ENCODE measurements around the gene HCK. TPM values are rescaled to one million over a fixed set of nuclear protein-coding genes. Genes with fewer than 3 reads are reported as not detected.

The HCK gene
- total and polyA plus RNA-seq, 2 donors (not counting 1 experiment from before 2014, with no cell fraction given), result not detected

GRCh38 chr20:32127347-32127746 lies 75.3 kb downstream of the HCK start:
- Histone ChIP-seq H3K27ac (ENCODE audit: insufficient read depth, low read length) (no peak overlapping the region), H2AFZ (ENCODE audit: low read length) (no peak overlapping the region), H3K27me3 (ENCODE audit: control insufficient read depth, insufficient read depth, low read length) (no peaks in the 10 kb centered on the region), H3K36me3 (ENCODE audit: control insufficient read depth, insufficient read depth, low read length) (no peaks in the 10 kb centered on the region), H3K9me3 (ENCODE audit: control insufficient read depth, insufficient read depth, low read depth, low read length) (no peaks in the 10 kb centered on the region), H3K4me1 (ENCODE audit: control insufficient read depth, extremely low read depth, insufficient read depth, low read length) (no peaks in the 10 kb centered on the region), H4K20me1 (ENCODE audit: control insufficient read depth, extremely low read depth, insufficient read depth, low read length) (no peaks in the 10 kb centered on the region), H3K4me2 (ENCODE audit: extremely low read depth, insufficient read depth, low read length) (no peak overlapping the region), H3K79me2 (ENCODE audit: control insufficient read depth, insufficient read depth, low read length) (peaks cover 29% of the 10 kb centered on the region), H3K9ac (ENCODE audit: insufficient read depth, low read length) (no peak overlapping the region), H3K4me3 (replicated peaks in 1 of 4; ENCODE audit: control extremely low read depth in 1 of 4, insufficient read depth in 1 of 4, low read depth in 3 of 4, low read length in 4 of 4) (no peak overlapping the region)
- TF ChIP-seq CTCF (conservative IDR thresholded peaks at IDR 0.05 in 1 of 2, IDR thresholded peaks at IDR 0.05 in 1 of 2; ENCODE audit: low read depth in 1 of 2, low read length in 2 of 2) (no peak), EZH2 (IDR thresholded peaks at IDR 0.05; ENCODE audit: low read length, missing control alignments) (no peak)
- DNase-seq (ENCODE audit: low read depth in 2 of 2), result no peak

- Histone ChIP-seq H3K79me2 (ENCODE audit: control insufficient read depth, insufficient read depth, low read length) (peaks cover 29% of the 10 kb centered on the region), H2AFZ (ENCODE audit: low read length) (no peak overlapping the region), H3K4me1 (ENCODE audit: control insufficient read depth, extremely low read depth, insufficient read depth, low read length) (no peaks in the 10 kb centered on the region), H4K20me1 (ENCODE audit: control insufficient read depth, extremely low read depth, insufficient read depth, low read length) (no peaks in the 10 kb centered on the region), H3K27me3 (ENCODE audit: control insufficient read depth, insufficient read depth, low read length) (no peaks in the 10 kb centered on the region), H3K9ac (ENCODE audit: insufficient read depth, low read length) (no peak overlapping the region), H3K27ac (ENCODE audit: insufficient read depth, low read length) (no peak overlapping the region), H3K36me3 (ENCODE audit: control insufficient read depth, insufficient read depth, low read length) (no peaks in the 10 kb centered on the region), H3K9me3 (ENCODE audit: control insufficient read depth, insufficient read depth, low read depth, low read length) (no peaks in the 10 kb centered on the region), H3K4me2 (ENCODE audit: extremely low read depth, insufficient read depth, low read length) (no peak overlapping the region), H3K4me3 (replicated peaks in 1 of 4; ENCODE audit: control extremely low read depth in 1 of 4, insufficient read depth in 1 of 4, low read depth in 3 of 4, low read length in 4 of 4) (no peak overlapping the region)
- TF ChIP-seq CTCF (conservative IDR thresholded peaks at IDR 0.05 in 1 of 2, IDR thresholded peaks at IDR 0.05 in 1 of 2; ENCODE audit: low read depth in 1 of 2, low read length in 2 of 2) (no peak), EZH2 (IDR thresholded peaks at IDR 0.05; ENCODE audit: low read length, missing control alignments) (no peak)
- no peak for DNase-seq (ENCODE audit: low read depth in 2 of 2)
Observed at GRCh38 chr20:32128167-32128566, 76.1 kb downstream of the HCK start.

GRCh38 chr20:32129863-32130262 lies 77.8 kb downstream of the HCK start:
- H3K27me3 ChIP-seq (ENCODE audit: control insufficient read depth, insufficient read depth, low read length), result no peaks in the 10 kb centered on the region
- H3K27ac ChIP-seq (ENCODE audit: insufficient read depth, low read length), result no peak overlapping the region
- no peaks in the 10 kb centered on the region for H3K36me3 ChIP-seq (ENCODE audit: control insufficient read depth, insufficient read depth, low read length)
- no peak overlapping the region for H3K4me3 ChIP-seq (replicated peaks in 1 of 4; ENCODE audit: control extremely low read depth in 1 of 4, insufficient read depth in 1 of 4, low read depth in 3 of 4, low read length in 4 of 4)
- no peak overlapping the region for H2AFZ ChIP-seq (ENCODE audit: low read length)
- H3K4me2 ChIP-seq (ENCODE audit: extremely low read depth, insufficient read depth, low read length), result no peak overlapping the region
- H3K4me1 ChIP-seq (ENCODE audit: control insufficient read depth, extremely low read depth, insufficient read depth, low read length), result no peaks in the 10 kb centered on the region
- H4K20me1 ChIP-seq (ENCODE audit: control insufficient read depth, extremely low read depth, insufficient read depth, low read length), result no peaks in the 10 kb centered on the region
- peaks cover 25% of the 10 kb centered on the region for H3K79me2 ChIP-seq (ENCODE audit: control insufficient read depth, insufficient read depth, low read length)
- no peak overlapping the region for H3K9ac ChIP-seq (ENCODE audit: insufficient read depth, low read length)
- no peak for TF ChIP-seq CTCF (conservative IDR thresholded peaks at IDR 0.05 in 1 of 2, IDR thresholded peaks at IDR 0.05 in 1 of 2; ENCODE audit: low read depth in 1 of 2, low read length in 2 of 2)
- TF ChIP-seq EZH2 (IDR thresholded peaks at IDR 0.05; ENCODE audit: low read length, missing control alignments), result no peak
- H3K9me3 ChIP-seq (ENCODE audit: control insufficient read depth, insufficient read depth, low read depth, low read length), result no peaks in the 10 kb centered on the region
- DNase-seq (ENCODE audit: low read depth in 2 of 2), result no peak
